SK-N-MC (cell line): Measurements from ENCODE around the gene MYO7A.

Experiments used
- DNase-seq: peaks from one replicate; pipeline ENCODE4 v3.0.0-alpha.2; 2011; ENCODE audit warnings: low read depth, low spot score
- H3K27ac ChIP-seq: fragments of 200-600 bp; sonication (generic); 2 replicates; pipeline ENCODE4 v1.5.1; 2016; ENCODE audit warnings: mixed run types
- H3K36me3 ChIP-seq: fragments of 200-600 bp; sonication (generic); 2 replicates; pipeline ENCODE4 v1.6.1; 2017; ENCODE audit warnings: antibody characterized with exemption, low read length, mixed read lengths; ENCODE audit not compliant: insufficient read depth
- H3K4me3 ChIP-seq: fragments of 200-600 bp; sonication (generic); 2 replicates; pipeline ENCODE4 v1.5.1; 2016
- H3K9ac ChIP-seq: fragments of 200-600 bp; sonication (generic); 2 replicates; pipeline ENCODE4 v1.8.0; 2017; ENCODE audit warnings: mixed run types, mixed read lengths; ENCODE audit not compliant: insufficient read length
- H3K9me3 ChIP-seq: fragments of 200-600 bp; sonication (generic); 2 replicates; pipeline ENCODE4 v1.6.1; 2017; ENCODE audit warnings: low read depth, mild to moderate bottlenecking, antibody characterized with exemption, low read length, moderate library complexity, mixed read lengths
- EZH2 ChIP-seq: fragments of 200-600 bp; sonication (generic); IDR thresholded peaks from one replicate; pipeline ENCODE4 v1.6.1; 2017; ENCODE audit warnings: antibody characterized with exemption
- FOXP2 ChIP-seq: optimal IDR thresholded peaks from 2 replicates; pipeline ENCODE3; 2011; ENCODE audit warnings: mild to moderate bottlenecking, moderate library complexity; ENCODE audit not compliant: insufficient read depth; ENCODE audit errors: extremely low read length, control extremely low read depth
- POLR2AphosphoS5 ChIP-seq: IDR thresholded peaks from 2 replicates; pipeline ENCODE4 v1.6.1; 2012; ENCODE audit warnings: mild to moderate bottlenecking, low read depth, low read length, borderline replicate concordance

Gene MYO7A

DNA sequence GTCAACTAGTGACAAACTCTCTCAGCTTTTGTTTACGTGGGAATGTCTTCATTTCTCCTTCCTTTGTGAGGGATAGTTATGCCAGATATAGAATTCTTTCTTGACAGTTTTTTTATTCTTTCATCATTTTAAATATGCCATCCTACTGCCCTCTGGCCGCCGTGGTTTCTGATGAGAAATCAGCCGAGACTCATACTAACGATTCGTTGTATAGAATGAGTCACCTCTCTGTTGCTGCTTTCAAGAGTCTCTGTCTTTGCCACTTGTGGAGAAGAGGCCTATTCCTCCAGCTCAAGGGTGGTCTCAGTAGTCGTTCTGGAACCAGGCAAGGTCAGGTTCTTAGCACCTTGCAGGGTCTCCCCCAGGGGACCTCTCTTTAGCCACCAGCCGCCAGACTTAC is 8.0 kb downstream of the MYO7A start:
- DNase-seq = no peak
- no peaks in the 10 kb centered on the region for H3K36me3 ChIP-seq
- no peak overlapping the region for H3K9ac ChIP-seq
- H3K4me3 ChIP-seq = no peak overlapping the region
- H3K9me3 ChIP-seq = no peaks in the 10 kb centered on the region
- TF ChIP-seq POLR2AphosphoS5 (no peak), EZH2 (no peak), FOXP2 (no peak)
- H3K27ac ChIP-seq = no peak overlapping the region

DNA sequence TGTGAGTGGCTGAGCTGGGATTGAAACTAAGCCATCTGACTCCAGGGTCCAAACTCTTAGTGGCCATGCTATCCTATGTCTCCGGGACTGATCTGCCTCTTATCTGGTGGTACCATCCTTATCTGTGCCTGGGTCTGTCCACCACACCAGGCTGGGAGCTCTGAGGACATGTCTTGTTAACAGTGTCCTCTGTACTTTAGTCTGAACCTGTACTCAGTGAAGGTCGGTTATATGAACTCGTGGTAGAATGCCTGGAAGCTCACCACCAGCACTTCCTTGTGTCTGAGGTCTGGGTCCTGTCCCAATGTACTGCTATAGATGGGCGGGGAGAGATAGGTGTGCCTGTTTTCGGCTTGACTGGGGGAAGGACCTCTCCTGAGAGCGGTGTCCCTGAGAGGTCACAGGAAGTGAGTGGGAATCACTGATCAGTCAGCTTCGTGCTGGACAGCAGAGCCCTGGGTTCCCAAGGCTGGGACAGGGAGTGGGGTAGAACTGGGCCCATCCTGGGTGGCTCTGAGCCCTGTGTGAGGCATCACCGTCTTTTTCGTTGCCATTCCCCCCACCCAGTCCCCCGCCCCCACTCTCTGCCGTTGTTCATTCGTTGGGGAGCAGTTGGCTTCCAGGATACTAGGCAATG is 8.9 kb downstream of the MYO7A start:
- TF ChIP-seq POLR2AphosphoS5 (no peak), FOXP2 (no peak), EZH2 (no peak)
- no peak overlapping the region for H3K27ac ChIP-seq
- H3K36me3 ChIP-seq = no peaks in the 10 kb centered on the region
- H3K9me3 ChIP-seq = no peaks in the 10 kb centered on the region
- no peak overlapping the region for H3K4me3 ChIP-seq
- no peak for DNase-seq
- H3K9ac ChIP-seq = no peak overlapping the region

GRCh38 chr11:77137421-77137820 is 9.4 kb downstream of the MYO7A start:
- H3K9me3 ChIP-seq = no peaks in the 10 kb centered on the region
- DNase-seq = no peak
- no peak for TF ChIP-seq FOXP2
- no peak overlapping the region for H3K9ac ChIP-seq
- H3K27ac ChIP-seq = no peak overlapping the region
- no peak overlapping the region for H3K4me3 ChIP-seq
- H3K36me3 ChIP-seq = no peaks in the 10 kb centered on the region

- Histone ChIP-seq H3K4me3 (no peak overlapping the region), H3K36me3 (no peaks in the 10 kb centered on the region), H3K9ac (no peak overlapping the region), H3K27ac (no peak overlapping the region), H3K9me3 (no peaks in the 10 kb centered on the region)
- DNase-seq = no peak
- TF ChIP-seq EZH2 = no peak
- no peak for TF ChIP-seq FOXP2
- no peak for TF ChIP-seq POLR2AphosphoS5
Measured at GRCh38 chr11:77138106-77138649, 10.1 kb downstream of the MYO7A start.

GRCh38 chr11:77139201-77139600 is 11.2 kb downstream of the MYO7A start:
- Histone ChIP-seq H3K27ac (no peak overlapping the region), H3K9me3 (no peaks in the 10 kb centered on the region), H3K36me3 (no peaks in the 10 kb centered on the region), H3K9ac (no peak overlapping the region), H3K4me3 (no peak overlapping the region)
- TF ChIP-seq EZH2 (no peak), POLR2AphosphoS5 (no peak)
- no peak for DNase-seq

GRCh38 chr11:77140231-77140851 is 12.3 kb downstream of the MYO7A start:
- TF ChIP-seq POLR2AphosphoS5 (no peak), FOXP2 (no peak), EZH2 (no peak)
- Histone ChIP-seq H3K9ac (no peak overlapping the region), H3K27ac (no peak overlapping the region)

GRCh38 chr11:77141034-77141433 is 13.0 kb downstream of the MYO7A start:
- no peak for DNase-seq
- no peak overlapping the region for H3K27ac ChIP-seq
- TF ChIP-seq FOXP2 (no peak), POLR2AphosphoS5 (no peak), EZH2 (no peak)

More at GRCh38 chr11:77140231-77140851, 12.3 kb downstream of the MYO7A start:
- DNase-seq = no peak
- H3K4me3 ChIP-seq = no peak overlapping the region
- no peaks in the 10 kb centered on the region for H3K36me3 ChIP-seq
- H3K9me3 ChIP-seq = no peaks in the 10 kb centered on the region

GRCh38 chr11:77141475-77141874 is 13.4 kb downstream of the MYO7A start:
- DNase-seq = no peak
- no peak for TF ChIP-seq EZH2
- no peak for TF ChIP-seq FOXP2
- no peak for TF ChIP-seq POLR2AphosphoS5
- Histone ChIP-seq H3K4me3 (no peak overlapping the region), H3K9me3 (no peaks in the 10 kb centered on the region), H3K27ac (no peak overlapping the region), H3K9ac (no peak overlapping the region), H3K36me3 (no peaks in the 10 kb centered on the region)

More at GRCh38 chr11:77141034-77141433, 13.0 kb downstream of the MYO7A start:
- Histone ChIP-seq H3K9ac (no peak overlapping the region), H3K9me3 (no peaks in the 10 kb centered on the region), H3K4me3 (no peak overlapping the region), H3K36me3 (no peaks in the 10 kb centered on the region)
